Osteoblast (primary cell): ENCODE results near the gene SEMA3C. TPM values are rescaled to one million over a fixed set of nuclear protein-coding genes. Genes with fewer than 3 reads are reported as not detected.
A peak's percentile ranks its signal among the peaks of the same experiment; 100 is the strongest.

Experiments used
- DNase-seq: peaks from one replicate; pipeline ENCODE4 v3.0.0; 2011; ENCODE audit warnings: low spot score, mixed read lengths; ENCODE audit not compliant: insufficient read length; ENCODE audit errors: missing footprints
- H2AFZ ChIP-seq: 2 replicates; pipeline ENCODE4 v1.6.0; 2011; ENCODE audit warnings: mild to moderate bottlenecking, low read length
- H3K27ac ChIP-seq: 2 replicates; pipeline ENCODE4 v1.5.1; 2011; ENCODE audit warnings: mild to moderate bottlenecking, low read depth, low read length, moderate library complexity
- H3K27me3 ChIP-seq: 2 replicates; pipeline ENCODE4 v1.6.0; 2012; ENCODE audit warnings: mild to moderate bottlenecking, control low read depth, inconsistent platforms, low read length, moderate library complexity; ENCODE audit not compliant: insufficient read depth
- H3K36me3 ChIP-seq: 2 replicates; pipeline ENCODE4 v1.5.1; 2011; ENCODE audit warnings: mild to moderate bottlenecking, low read length, control low read depth, moderate library complexity; ENCODE audit not compliant: insufficient read depth
- H3K4me1 ChIP-seq: 2 replicates; pipeline ENCODE4 v1.5.1; 2011; ENCODE audit warnings: mild to moderate bottlenecking, low read length, control low read depth, moderate library complexity; ENCODE audit not compliant: insufficient read depth
- H3K4me2 ChIP-seq: 2 replicates; pipeline ENCODE4 v1.6.0; 2011; ENCODE audit warnings: mild to moderate bottlenecking, low read length; ENCODE audit not compliant: insufficient read depth
- H3K4me3 ChIP-seq: fragments of 200-600 bp; sonication (generic); 3 replicates; pipeline ENCODE4 v1.5.1; 2012; ENCODE audit warnings: mild to moderate bottlenecking, low read length, inconsistent platforms; ENCODE audit not compliant: insufficient read depth
- H3K79me2 ChIP-seq: 2 replicates; pipeline ENCODE4 v1.6.0; 2012; ENCODE audit warnings: mild to moderate bottlenecking, low read length, control low read depth, inconsistent platforms; ENCODE audit not compliant: insufficient read depth
- H3K9me3 ChIP-seq: 2 replicates; pipeline ENCODE4 v1.5.1; 2011; ENCODE audit warnings: low read depth, low read length, control low read depth
- H4K20me1 ChIP-seq: 2 replicates; pipeline ENCODE4 v1.6.0; 2012; ENCODE audit warnings: mild to moderate bottlenecking, low read length, control low read depth; ENCODE audit not compliant: insufficient read depth
- CTCF ChIP-seq: IDR thresholded peaks from 2 replicates; pipeline ENCODE4 v1.5.1; 2011; ENCODE audit warnings: mild to moderate bottlenecking, low read depth, low read length, moderate library complexity; ENCODE audit errors: extremely low read depth
- total RNA-seq: library from RNA; depleted of rRNA; stranded (reverse); fragments of >200 nt; gene quantifications from 2 replicates; pipeline ENCODE4 v1.2.3, GENCODE V29; 2012

The SEMA3C gene
- total RNA-seq, 1 donor, result 388 TPM

DNA sequence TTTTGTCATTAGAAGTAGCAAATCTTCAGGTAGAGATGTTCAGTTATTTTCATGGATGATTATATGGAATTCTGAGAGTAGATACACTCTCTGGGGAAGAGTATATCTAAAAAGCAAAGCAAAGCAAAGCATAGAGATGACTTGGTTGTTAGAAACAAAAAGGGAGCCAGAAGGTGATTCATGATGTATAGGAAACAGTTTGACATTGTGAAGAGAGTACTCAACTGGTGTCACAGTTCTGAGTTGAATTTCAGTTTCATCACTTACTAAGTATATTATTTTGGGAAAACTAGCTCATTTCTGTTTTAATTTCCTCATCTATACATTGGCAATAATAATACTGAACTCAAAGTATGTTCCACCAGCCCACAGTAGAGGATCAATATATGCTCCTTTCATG lies 86.8 kb downstream of the SEMA3C start:
- Histone ChIP-seq H3K4me1 (peaks cover 48% of the 10 kb centered on the region), H3K27me3 (no peaks in the 10 kb centered on the region), H3K9me3 (no peaks in the 10 kb centered on the region), H3K79me2 (peaks cover 52% of the 10 kb centered on the region), H3K4me2 (no peak overlapping the region), H3K4me3 (no peak overlapping the region), H2AFZ (no peak overlapping the region), H4K20me1 (peaks cover 12% of the 10 kb centered on the region), H3K27ac (peak overlapping the region; percentile 53), H3K36me3 (peaks cover 10% of the 10 kb centered on the region)
- TF ChIP-seq CTCF, result no peak
- no peak for DNase-seq

DNA sequence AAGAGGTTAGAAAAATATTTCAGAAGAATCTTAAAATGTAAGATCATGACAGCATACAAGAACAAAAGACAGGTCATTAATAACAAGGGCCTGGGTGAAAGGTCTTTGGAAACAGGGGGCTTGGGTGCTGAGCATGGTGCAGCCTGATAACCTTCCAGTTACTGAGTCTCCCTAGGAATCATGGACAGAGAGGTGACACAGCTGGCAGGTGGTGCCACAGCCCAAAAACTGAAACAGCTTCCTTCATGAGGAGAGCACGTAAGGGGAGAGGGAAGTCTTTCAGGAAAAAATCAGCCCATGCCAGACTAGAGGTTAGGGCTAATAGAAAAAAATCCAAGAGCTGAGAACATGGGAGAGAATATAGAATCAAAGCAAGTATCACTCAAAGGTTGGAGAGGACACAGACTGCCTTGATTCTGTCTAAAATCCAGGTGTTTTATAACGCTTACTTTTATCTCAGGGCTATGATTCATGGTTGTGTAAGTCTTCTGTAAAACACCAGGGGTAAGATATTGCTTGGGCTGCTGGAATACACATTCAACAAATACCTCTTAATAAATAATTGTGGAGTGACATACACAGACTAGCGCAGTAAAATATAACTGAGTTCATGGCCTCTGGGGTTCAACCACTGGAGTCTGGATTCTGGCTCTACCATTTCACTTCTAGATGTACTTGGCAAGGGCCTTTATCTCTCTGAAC lies 88.1 kb downstream of the SEMA3C start:
- no peak overlapping the region for H2AFZ ChIP-seq
- H3K4me1 ChIP-seq, result peaks cover 50% of the 10 kb centered on the region
- peaks cover 18% of the 10 kb centered on the region for H3K36me3 ChIP-seq
- H4K20me1 ChIP-seq, result peaks cover 12% of the 10 kb centered on the region
- H3K9me3 ChIP-seq, result no peaks in the 10 kb centered on the region
- no peak overlapping the region for H3K4me2 ChIP-seq
- H3K27me3 ChIP-seq, result no peaks in the 10 kb centered on the region
- no peak overlapping the region for H3K4me3 ChIP-seq
- TF ChIP-seq CTCF, result no peak
- no peak for DNase-seq
- H3K79me2 ChIP-seq, result peaks cover 43% of the 10 kb centered on the region
- H3K27ac ChIP-seq, result no peak overlapping the region

DNA sequence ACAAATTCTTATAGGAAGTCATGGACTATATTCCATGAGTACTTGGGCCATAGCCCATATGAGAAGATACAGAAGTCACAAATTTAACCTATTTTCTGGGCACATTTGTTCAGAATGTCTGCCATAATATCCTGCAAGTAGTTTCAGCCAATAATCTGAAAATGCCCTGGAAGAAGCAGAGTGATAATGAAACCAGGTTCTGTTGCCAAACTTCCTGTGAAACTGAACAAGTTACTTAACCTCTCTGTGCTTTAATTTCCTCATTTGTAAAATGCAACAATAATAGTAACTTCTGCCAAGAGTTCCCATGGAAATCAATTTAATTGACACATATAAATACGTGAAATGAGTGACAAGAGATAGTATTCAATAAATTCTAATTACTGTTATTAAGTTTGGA lies 88.8 kb downstream of the SEMA3C start:
- H3K4me3 ChIP-seq, result no peak overlapping the region
- DNase-seq, result no peak
- no peaks in the 10 kb centered on the region for H3K27me3 ChIP-seq
- no peaks in the 10 kb centered on the region for H3K9me3 ChIP-seq
- no peak overlapping the region for H3K4me2 ChIP-seq
- no peak for TF ChIP-seq CTCF
- peaks cover 36% of the 10 kb centered on the region for H3K79me2 ChIP-seq
- H3K27ac ChIP-seq, result no peak overlapping the region
- H3K36me3 ChIP-seq, result peaks cover 24% of the 10 kb centered on the region
- H2AFZ ChIP-seq, result no peak overlapping the region
- H3K4me1 ChIP-seq, result peaks cover 50% of the 10 kb centered on the region
- peaks cover 12% of the 10 kb centered on the region for H4K20me1 ChIP-seq

GRCh38 chr7:80829527-80829926 lies 89.3 kb downstream of the SEMA3C start:
- TF ChIP-seq CTCF, result no peak
- H4K20me1 ChIP-seq, result peaks cover 12% of the 10 kb centered on the region
- H3K4me2 ChIP-seq, result no peak overlapping the region
- DNase-seq, result no peak
- peaks cover 49% of the 10 kb centered on the region for H3K4me1 ChIP-seq
- no peaks in the 10 kb centered on the region for H3K9me3 ChIP-seq
- H2AFZ ChIP-seq, result no peak overlapping the region
- no peak overlapping the region for H3K27ac ChIP-seq
- H3K4me3 ChIP-seq, result no peak overlapping the region
- H3K79me2 ChIP-seq, result peaks cover 36% of the 10 kb centered on the region
- no peaks in the 10 kb centered on the region for H3K27me3 ChIP-seq
- H3K36me3 ChIP-seq, result peaks cover 29% of the 10 kb centered on the region
